Transverse colon (tissue), 3 donors: Measurements from ENCODE around the gene ZBTB4.
A peak's percentile ranks its signal among the peaks of the same experiment; 100 is the strongest.

Source experiments
- EP300 ChIP-seq: sonication (generic); formaldehyde crosslinking; IDR thresholded peaks from one replicate; pipeline ENCODE4 v1.6.1; 2017; ENCODE audit warnings: antibody characterized with exemption, low read depth
- POLR2A ChIP-seq: fragments of 450-650 bp; IDR thresholded peaks from one replicate; pipeline ENCODE4 v1.6.1; 2016; ENCODE audit warnings: antibody characterized with exemption, mild to moderate bottlenecking, moderate library complexity
- TF ChIP-seq, protein P1 (sequence below), 5 experiments: fragments of 200-600 bp in 3 of 5; fragments of 450-650 bp in 2 of 5; sonication (generic) in 3 of 5; IDR thresholded peaks; 1 replicate in 2 of 5; 2 replicates in 3 of 5; pipeline ENCODE4 v1.5.1; 2016 to 2017; ENCODE audit warnings: antibody characterized with exemption in 5 of 5, inconsistent platforms in 3 of 5, mild to moderate bottlenecking in 2 of 5, moderate library complexity in 1 of 5

DNA sequence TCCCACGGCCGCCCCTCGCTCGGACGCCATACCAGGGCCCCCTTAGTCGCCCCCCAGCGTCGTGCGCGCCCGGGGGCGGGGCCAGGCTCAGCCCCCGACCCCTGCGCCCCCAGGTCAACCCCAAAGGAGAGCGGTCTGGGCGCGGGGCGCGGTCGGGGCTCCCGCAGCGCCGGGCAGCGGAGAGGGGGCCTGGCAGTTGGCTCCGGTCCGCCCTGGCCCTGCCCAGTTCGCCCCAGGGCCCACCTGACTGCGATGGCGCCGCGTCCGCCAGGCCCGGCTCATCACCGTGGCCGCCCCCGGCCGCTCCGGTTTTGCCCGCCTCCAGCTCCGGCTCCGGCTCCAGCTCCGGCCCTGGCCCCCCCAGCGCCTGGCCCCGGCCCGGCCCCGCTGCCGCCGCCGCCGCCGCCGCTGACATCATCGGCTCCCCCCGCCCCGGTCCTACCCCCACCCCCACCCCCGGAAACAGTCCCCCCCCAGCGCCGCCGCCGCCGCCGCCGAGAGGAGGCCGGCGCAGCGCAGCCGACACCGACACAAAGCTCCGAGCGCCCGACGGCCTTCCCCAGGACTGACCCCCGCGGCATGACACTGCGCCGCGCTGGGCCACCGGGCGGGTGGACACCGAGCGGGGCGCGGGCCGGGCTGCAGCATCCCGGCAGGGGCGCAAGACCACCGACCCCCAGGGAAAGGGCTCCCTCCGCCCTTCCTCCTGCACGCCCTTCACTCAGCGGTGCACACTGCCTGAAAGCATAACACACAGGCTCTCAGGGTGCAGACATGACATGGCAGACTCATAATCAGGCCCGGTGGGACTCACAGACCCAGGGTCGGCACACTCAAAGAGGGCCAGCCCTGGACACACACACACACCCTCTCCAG, at the start of gene ZBTB4:
- TF ChIP-seq EP300: no peak
- TF ChIP-seq POLR2A: peak; percentile 62
- TF ChIP-seq, protein P1, sequence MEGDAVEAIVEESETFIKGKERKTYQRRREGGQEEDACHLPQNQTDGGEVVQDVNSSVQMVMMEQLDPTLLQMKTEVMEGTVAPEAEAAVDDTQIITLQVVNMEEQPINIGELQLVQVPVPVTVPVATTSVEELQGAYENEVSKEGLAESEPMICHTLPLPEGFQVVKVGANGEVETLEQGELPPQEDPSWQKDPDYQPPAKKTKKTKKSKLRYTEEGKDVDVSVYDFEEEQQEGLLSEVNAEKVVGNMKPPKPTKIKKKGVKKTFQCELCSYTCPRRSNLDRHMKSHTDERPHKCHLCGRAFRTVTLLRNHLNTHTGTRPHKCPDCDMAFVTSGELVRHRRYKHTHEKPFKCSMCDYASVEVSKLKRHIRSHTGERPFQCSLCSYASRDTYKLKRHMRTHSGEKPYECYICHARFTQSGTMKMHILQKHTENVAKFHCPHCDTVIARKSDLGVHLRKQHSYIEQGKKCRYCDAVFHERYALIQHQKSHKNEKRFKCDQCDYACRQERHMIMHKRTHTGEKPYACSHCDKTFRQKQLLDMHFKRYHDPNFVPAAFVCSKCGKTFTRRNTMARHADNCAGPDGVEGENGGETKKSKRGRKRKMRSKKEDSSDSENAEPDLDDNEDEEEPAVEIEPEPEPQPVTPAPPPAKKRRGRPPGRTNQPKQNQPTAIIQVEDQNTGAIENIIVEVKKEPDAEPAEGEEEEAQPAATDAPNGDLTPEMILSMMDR (IDR thresholded peaks at IDR 0.05): no peak
